ENCODE measurements around the gene CDC45. TPM values are rescaled to one million over a fixed set of nuclear protein-coding genes. Genes with fewer than 3 reads are reported as not detected.

Gene CDC45
- total and polyA plus RNA-seq, 2 of the 13 experiments (the other 11 are each of a cell fraction or from before 2014, with no cell fraction given) = 14.4 to 36.3 TPM

DNA sequence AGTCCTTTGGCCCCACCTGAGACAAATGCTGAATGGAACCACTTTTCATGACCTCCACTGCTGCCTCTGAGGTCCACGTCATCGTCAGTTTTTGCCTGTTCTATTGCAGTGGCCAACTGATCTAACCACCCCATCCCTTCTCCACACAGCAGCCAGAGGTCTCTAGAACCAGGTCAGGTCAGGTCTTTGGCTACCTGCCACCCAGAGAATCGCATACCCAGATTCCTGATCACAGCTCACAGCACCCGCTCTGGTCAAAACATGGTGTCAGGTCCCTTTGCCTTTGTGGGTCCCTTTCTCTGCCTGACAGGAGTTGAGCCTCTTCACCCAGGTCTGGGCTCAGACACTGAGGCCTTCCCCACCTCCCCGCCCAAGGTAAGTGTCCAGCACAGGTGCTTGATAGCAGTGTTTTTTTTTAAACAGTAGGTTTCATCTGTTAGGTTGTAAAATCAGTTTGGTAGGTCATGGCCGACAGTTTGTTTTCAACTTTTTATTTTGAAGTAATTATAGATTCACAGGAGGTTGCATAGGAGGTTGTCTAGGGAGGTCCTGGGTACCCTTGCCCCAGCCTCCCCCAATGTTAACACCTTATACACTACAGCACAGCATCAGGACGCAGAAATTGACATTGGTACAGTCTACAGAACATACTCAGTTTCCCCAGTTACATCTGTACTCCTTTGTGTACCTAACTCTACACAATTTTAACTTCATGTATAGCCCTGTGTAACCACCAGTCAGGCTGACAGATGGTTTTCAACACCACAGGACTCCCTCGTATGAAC is 39.1 kb upstream of the CDC45 start:
- Histone ChIP-seq H2AFZ (ENCODE audit: low read length) (no peak overlapping the region), H3K27me3 (ENCODE audit: control insufficient read depth in 1 of 2, insufficient read depth in 2 of 2, low read length in 2 of 2) (no peaks in the 10 kb centered on the region), H3K4me3 (replicated peaks in 1 of 3; ENCODE audit: insufficient read depth in 1 of 3, low read depth in 2 of 3, low read length in 3 of 3) (no peak overlapping the region), H3K36me3 (replicated peaks in 1 of 2; ENCODE audit: control insufficient read depth in 1 of 2, insufficient read depth in 2 of 2, low read length in 2 of 2) (peaks cover 8 to 41% of the 10 kb centered on the region in 2 experiments), H3K27ac (ENCODE audit: extremely low read length, insufficient read depth, low read length) (no peak overlapping the region), H3K4me2 (ENCODE audit: low read depth, low read length) (no peak overlapping the region), H3K4me1 (ENCODE audit: insufficient read depth, low read length) (peaks cover 10% of the 10 kb centered on the region), H3K9ac (ENCODE audit: insufficient read depth, low read depth, low read length) (no peak overlapping the region), H3K9me3 (ENCODE audit: low read length) (no peaks in the 10 kb centered on the region), H3K79me2 (ENCODE audit: insufficient read depth, low read length) (peaks cover 21% of the 10 kb centered on the region), H4K20me1 (ENCODE audit: insufficient read depth, low read length) (no peaks in the 10 kb centered on the region)
- CTCF ChIA-PET (ENCODE audit: low intra/inter-chr PET ratio, low total read pairs) = no interaction called here
- no peak for FAIRE-seq
- BruUV-seq (replicated peaks) = no TSS peak
- no peak for ATAC-seq
- 97% methylated on average over 7 of the region's 8 CpGs for WGBS (ENCODE audit: low lambda C conversion rate)
- POLR2A ChIA-PET = no interaction called here
- TF ChIP-seq SALL2 (CRISPR knock-in tag; IDR thresholded peaks at IDR 0.05) = no peak
- no peak for TF ChIP-seq RXRB (CRISPR knock-in tag; IDR thresholded peaks at IDR 0.05; ENCODE audit: borderline replicate concordance)
- no peak for TF ChIP-seq NR3C1 (CRISPR knock-in tag; IDR thresholded peaks at IDR 0.05)
- TF ChIP-seq EED (CRISPR knock-in tag; IDR thresholded peaks at IDR 0.05) = no peak
- no peak for TF ChIP-seq SIX4 (CRISPR knock-in tag; IDR thresholded peaks at IDR 0.05)
- TF ChIP-seq, protein P1, sequence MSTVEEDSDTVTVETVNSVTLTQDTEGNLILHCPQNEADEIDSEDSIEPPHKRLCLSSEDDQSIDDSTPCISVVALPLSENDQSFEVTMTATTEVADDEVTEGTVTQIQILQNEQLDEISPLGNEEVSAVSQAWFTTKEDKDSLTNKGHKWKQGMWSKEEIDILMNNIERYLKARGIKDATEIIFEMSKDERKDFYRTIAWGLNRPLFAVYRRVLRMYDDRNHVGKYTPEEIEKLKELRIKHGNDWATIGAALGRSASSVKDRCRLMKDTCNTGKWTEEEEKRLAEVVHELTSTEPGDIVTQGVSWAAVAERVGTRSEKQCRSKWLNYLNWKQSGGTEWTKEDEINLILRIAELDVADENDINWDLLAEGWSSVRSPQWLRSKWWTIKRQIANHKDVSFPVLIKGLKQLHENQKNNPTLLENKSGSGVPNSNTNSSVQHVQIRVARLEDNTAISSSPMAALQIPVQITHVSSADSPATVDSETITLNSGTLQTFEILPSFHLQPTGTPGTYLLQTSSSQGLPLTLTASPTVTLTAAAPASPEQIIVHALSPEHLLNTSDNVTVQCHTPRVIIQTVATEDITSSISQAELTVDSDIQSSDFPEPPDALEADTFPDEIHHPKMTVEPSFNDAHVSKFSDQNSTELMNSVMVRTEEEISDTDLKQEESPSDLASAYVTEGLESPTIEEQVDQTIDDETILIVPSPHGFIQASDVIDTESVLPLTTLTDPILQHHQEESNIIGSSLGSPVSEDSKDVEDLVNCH (CRISPR knock-in tag; IDR thresholded peaks at IDR 0.05) = no peak
- no peak for TF ChIP-seq ZNF101 (CRISPR knock-in tag; IDR thresholded peaks at IDR 0.05; ENCODE audit: borderline replicate concordance, low read depth)
- intact Hi-C loops (cut with micrococcal nuclease; ENCODE audit: unreplicated experiment) (no loop called here), in situ Hi-C loops (cut with HindIII; ENCODE audit: extremely low pct_ligation_motif_present, low pct_unique_long_range_greater_than_20kb) (no loop called here)
- DNase-seq (ENCODE audit: low spot score) = no peak

Measured in HepG2 (cell line).